Endothelial cell of umbilical vein (primary cell): ENCODE measurements around the gene SFMBT1. TPM values are rescaled to one million over a fixed set of nuclear protein-coding genes. Genes with fewer than 3 reads are reported as not detected.

Experiments used
- BruUV-seq: library from RNA; stranded (reverse); fragments of 400-500 nt; replicated peaks from 2 replicates; lab custom pipeline; 2021; lab: Mats Ljungman, UMichigan
- CTCF ChIA-PET: fragments of 300-600, 350-600 bp; sonication (Branson Sonifier 250); formaldehyde crosslinking; loops from one replicate; lab custom pipeline; 2021; ENCODE audit warnings: antibody characterized with exemption, inconsistent platforms; lab: Charles Lee
- POLR2A ChIA-PET: fragments of 300-600, 350-600 bp; sonication (Branson Sonifier 250); formaldehyde crosslinking; loops from one replicate; lab custom pipeline; 2021; ENCODE audit warnings: antibody characterized with exemption, inconsistent platforms; lab: Charles Lee
- DNase-seq: peaks from one replicate; pipeline ENCODE4 v3.0.0-alpha.2; 2011; ENCODE audit warnings: low read depth, low spot score
- FAIRE-seq: peaks from 2 replicates; lab custom pipeline; 2011; peaks lifted over from hg19 to GRCh38; lab: Jason Lieb, UNC
- H2AFZ ChIP-seq: 2 replicates; pipeline ENCODE4 v1.6.0; 2012; ENCODE audit warnings: low read depth, low read length, control low read depth, inconsistent platforms
- H3K27ac ChIP-seq: 2 replicates; pipeline ENCODE4 v1.5.1; 2011; ENCODE audit warnings: low read depth, mild to moderate bottlenecking, control low read depth, low read length, moderate library complexity; ENCODE audit not compliant: insufficient read depth
- H3K27me3 ChIP-seq, 2 experiments: 2 replicates each; pipeline versions ENCODE4 v1.6.0 to v1.6.1; 2011; ENCODE audit warnings: low read length in 2 of 2, mixed read lengths in 1 of 2; ENCODE audit not compliant: control insufficient read depth in 2 of 2, insufficient read depth in 2 of 2
- H3K36me3 ChIP-seq, 2 experiments: 2 replicates in 1 of 2; 3 replicates in 1 of 2; pipeline ENCODE4 v1.5.1; 2011; ENCODE audit warnings: low read length in 2 of 2, mild to moderate bottlenecking in 1 of 2, moderate library complexity in 1 of 2; ENCODE audit not compliant: control insufficient read depth in 2 of 2, insufficient read depth in 2 of 2; ENCODE audit errors: extremely low read depth in 1 of 2
- H3K4me1 ChIP-seq: 3 replicates; pipeline ENCODE4 v1.5.1; 2011; ENCODE audit warnings: mild to moderate bottlenecking, low read length; ENCODE audit not compliant: control insufficient read depth, insufficient read depth; ENCODE audit errors: extremely low read depth
- H3K4me2 ChIP-seq: 2 replicates; pipeline ENCODE4 v1.6.1; 2011; ENCODE audit warnings: low read length, control low read depth, mixed read lengths; ENCODE audit not compliant: insufficient read depth
- H3K4me3 ChIP-seq, 3 experiments: fragments of 200-600 bp in 1 of 3; sonication (generic), shearing (Covaris generic) in 1 of 3; replicated peaks in 1 of 3; 2 replicates each; pipeline ENCODE4 v1.5.1; 2011 to 2016; ENCODE audit warnings: control low read depth in 3 of 3, low read length in 3 of 3, mild to moderate bottlenecking in 2 of 3, inconsistent platforms in 1 of 3, low read depth in 1 of 3, moderate library complexity in 1 of 3; ENCODE audit not compliant: insufficient read depth in 1 of 3
- H3K79me2 ChIP-seq: 2 replicates; pipeline ENCODE4 v1.6.0; 2012; ENCODE audit warnings: low read length, inconsistent platforms; ENCODE audit not compliant: control insufficient read depth, insufficient read depth
- H3K9ac ChIP-seq: replicated peaks from 2 replicates; pipeline ENCODE3; 2011; ENCODE audit warnings: low read length, control low read depth; ENCODE audit not compliant: insufficient read depth; ENCODE audit errors: extremely low read depth
- H3K9me1 ChIP-seq: replicated peaks from 3 replicates; pipeline ENCODE4 v1.6.0; 2011; ENCODE audit warnings: mild to moderate bottlenecking, low read length; ENCODE audit not compliant: control insufficient read depth, insufficient read depth; ENCODE audit errors: extremely low read depth
- H3K9me3 ChIP-seq: replicated peaks from 2 replicates; pipeline ENCODE4 v1.5.1; 2012; ENCODE audit warnings: low read length, inconsistent platforms; ENCODE audit not compliant: control insufficient read depth, insufficient read depth
- H4K20me1 ChIP-seq: replicated peaks from 2 replicates; pipeline ENCODE3; 2011; ENCODE audit warnings: mild to moderate bottlenecking, low read length; ENCODE audit not compliant: control insufficient read depth, insufficient read depth; ENCODE audit errors: extremely low read depth
- EZH2 ChIP-seq: IDR thresholded peaks from 2 replicates; pipeline ENCODE4 v1.6.1; 2012; ENCODE audit warnings: borderline replicate concordance, low read depth, mild to moderate bottlenecking, moderate library complexity, low read length, inconsistent platforms; ENCODE audit not compliant: severe bottlenecking
- FOS ChIP-seq: IDR thresholded peaks from 2 replicates; pipeline ENCODE4 v1.6.1; 2011; ENCODE audit warnings: mild to moderate bottlenecking, low read length, moderate library complexity, borderline replicate concordance; ENCODE audit not compliant: insufficient read depth
- GATA2 ChIP-seq: IDR thresholded peaks from 2 replicates; pipeline ENCODE4 v1.7.0; 2011; ENCODE audit warnings: low read depth, mild to moderate bottlenecking, moderate library complexity, mixed read lengths, low read length; ENCODE audit not compliant: insufficient read length, insufficient read depth
- JUN ChIP-seq: IDR thresholded peaks from 2 replicates; pipeline ENCODE4 v1.6.1; 2011; ENCODE audit warnings: borderline replicate concordance, low read depth; ENCODE audit not compliant: insufficient read length, insufficient read depth
- MYC ChIP-seq: IDR thresholded peaks from one replicate; pipeline ENCODE4 v1.6.1; 2011; ENCODE audit warnings: mild to moderate bottlenecking, low read depth, low read length
- POLR2A ChIP-seq: IDR thresholded peaks from 2 replicates; pipeline ENCODE4 v1.6.1; 2012; ENCODE audit warnings: low read depth, mild to moderate bottlenecking, control low read depth, low read length
- POLR2AphosphoS5 ChIP-seq: IDR thresholded peaks from 2 replicates; pipeline ENCODE4 v1.6.1; 2012; ENCODE audit warnings: low read depth, mild to moderate bottlenecking, control low read depth, low read length, moderate library complexity; ENCODE audit not compliant: insufficient read depth
- dilution Hi-C: fragments of 300-500 bp; cut with MboI; formaldehyde crosslinking; loops from one replicate; pipeline ENCODE4 v1.15.0; 2019; ENCODE audit warnings: low sequenced_read_pairs; ENCODE audit not compliant: extremely low pct_ligation_motif_present
- intact Hi-C: fragments of 100-400 bp; cut with micrococcal nuclease; formaldehyde crosslinking; loops from one replicate; pipeline ENCODE4 v1.10.0; 2022
- polyA plus RNA-seq, 4 experiments: library from polyadenylated mRNA; depleted of rRNA in 3 of 4; stranded (reverse) in 3 of 4; unstranded in 1 of 4; fragments of >200 nt; gene quantifications; 2 replicates each; pipeline versions ENCODE4 v1.2.1 to v1.2.3, GENCODE V29; 2011 to 2012; ENCODE audit warnings: missing spikeins in 1 of 4
- total RNA-seq: library from RNA; stranded (reverse); gene quantifications from 2 replicates; pipeline ENCODE4 v1.2.3, GENCODE V29; 2021
- TF ChIP-seq, protein P1 (sequence below), 2 donors: IDR thresholded peaks; 1 replicate in 1 of 2; 2 replicates in 1 of 2; pipeline ENCODE4 v1.5.1; 2011; ENCODE audit warnings: low read length in 2 of 2, mild to moderate bottlenecking in 2 of 2, moderate library complexity in 2 of 2, control low read depth in 1 of 2, inconsistent platforms in 1 of 2, low read depth in 1 of 2; ENCODE audit not compliant: insufficient read depth in 1 of 2; ENCODE audit errors: extremely low read depth in 1 of 2
- TF ChIP-seq, protein P2 (sequence below): IDR thresholded peaks from 2 replicates; pipeline ENCODE4 v1.6.1; 2011; ENCODE audit not compliant: insufficient read depth, insufficient read length

Gene SFMBT1
- total and polyA plus RNA-seq, 2 donors (not counting 3 experiments of a cell fraction or from before 2014, with no cell fraction given) = 1.8 to 6.0 TPM

DNA sequence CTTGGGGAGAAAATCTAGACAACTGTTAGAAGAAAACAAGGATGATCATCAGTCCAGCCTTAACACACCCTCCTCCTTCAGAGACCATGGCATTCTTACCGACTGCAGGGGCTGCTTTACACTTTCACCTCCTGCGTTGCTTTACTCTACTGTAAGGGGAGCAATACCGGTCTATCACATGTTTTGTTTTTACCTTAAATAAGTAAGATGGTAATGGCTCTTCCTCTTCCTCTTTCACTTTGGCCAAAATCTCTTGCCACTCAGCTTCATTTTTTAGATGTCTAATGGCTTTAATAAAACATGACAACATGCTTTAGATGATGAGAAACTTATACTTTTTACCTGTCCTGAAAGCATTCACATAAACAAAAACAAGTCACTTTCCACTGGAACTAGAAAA is 115.1 kb downstream of the SFMBT1 start:
- intact Hi-C loops (no loop called here), dilution Hi-C loops (no loop called here)
- H3K79me2 ChIP-seq = no peaks in the 10 kb centered on the region
- no peaks in the 10 kb centered on the region for H3K4me1 ChIP-seq
- H2AFZ ChIP-seq = no peak overlapping the region
- no peaks in the 10 kb centered on the region for H3K27me3 ChIP-seq
- no peak overlapping the region for H3K4me3 ChIP-seq
- no TSS peak for BruUV-seq
- H3K9me1 ChIP-seq = no peaks in the 10 kb centered on the region
- CTCF ChIA-PET = interaction anchor here (1.1 to 2.1 kb wide), 2 partner anchors 9 to 40 kb away, joined by 3 to 9 read pairs; no protein-coding TSS in a partner anchor
- DNase-seq = no peak
- no peak overlapping the region for H3K9ac ChIP-seq
- no peak overlapping the region for H3K4me2 ChIP-seq
- no peak for FAIRE-seq
- POLR2A ChIA-PET = no interaction called here
- no peak overlapping the region for H3K27ac ChIP-seq
- H4K20me1 ChIP-seq = no peaks in the 10 kb centered on the region
- H3K9me3 ChIP-seq = no peaks in the 10 kb centered on the region
- H3K36me3 ChIP-seq = peaks cover 0 to 1% of the 10 kb centered on the region in 2 experiments
- TF ChIP-seq GATA2 (no peak), JUN (no peak)

DNA sequence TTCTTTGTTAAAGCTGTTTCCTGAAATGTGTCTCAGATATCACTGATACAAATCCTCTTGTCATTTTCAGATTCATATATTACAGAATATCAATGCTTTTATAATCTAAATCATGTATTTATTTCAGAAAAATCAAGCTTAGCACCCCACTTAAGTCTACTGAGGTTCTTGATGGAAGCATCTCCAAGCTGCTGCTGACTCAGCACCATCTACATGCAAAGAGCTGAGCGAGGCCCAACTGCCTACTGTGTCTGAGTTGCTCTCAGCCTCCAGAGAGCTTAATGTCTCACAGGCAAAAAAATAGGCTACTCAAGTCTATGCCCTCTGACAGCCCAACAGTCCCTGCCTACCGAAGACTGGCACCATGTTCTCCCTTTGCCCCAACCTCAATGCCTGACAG is 119.3 kb downstream of the SFMBT1 start:
- dilution Hi-C loops (no loop called here), intact Hi-C loops (no loop called here)
- POLR2A ChIA-PET = no interaction called here
- H3K4me2 ChIP-seq = no peak overlapping the region
- no peaks in the 10 kb centered on the region for H3K79me2 ChIP-seq
- H3K27ac ChIP-seq = no peak overlapping the region
- H3K27me3 ChIP-seq = no peaks in the 10 kb centered on the region
- no peaks in the 10 kb centered on the region for H4K20me1 ChIP-seq
- no peaks in the 10 kb centered on the region for H3K9me1 ChIP-seq
- no peak overlapping the region for H3K4me3 ChIP-seq
- TF ChIP-seq FOS (no peak), MYC (no peak), JUN (no peak), EZH2 (no peak), GATA2 (no peak), POLR2AphosphoS5 (no peak), POLR2A (no peak)
- TF ChIP-seq, protein P1, sequence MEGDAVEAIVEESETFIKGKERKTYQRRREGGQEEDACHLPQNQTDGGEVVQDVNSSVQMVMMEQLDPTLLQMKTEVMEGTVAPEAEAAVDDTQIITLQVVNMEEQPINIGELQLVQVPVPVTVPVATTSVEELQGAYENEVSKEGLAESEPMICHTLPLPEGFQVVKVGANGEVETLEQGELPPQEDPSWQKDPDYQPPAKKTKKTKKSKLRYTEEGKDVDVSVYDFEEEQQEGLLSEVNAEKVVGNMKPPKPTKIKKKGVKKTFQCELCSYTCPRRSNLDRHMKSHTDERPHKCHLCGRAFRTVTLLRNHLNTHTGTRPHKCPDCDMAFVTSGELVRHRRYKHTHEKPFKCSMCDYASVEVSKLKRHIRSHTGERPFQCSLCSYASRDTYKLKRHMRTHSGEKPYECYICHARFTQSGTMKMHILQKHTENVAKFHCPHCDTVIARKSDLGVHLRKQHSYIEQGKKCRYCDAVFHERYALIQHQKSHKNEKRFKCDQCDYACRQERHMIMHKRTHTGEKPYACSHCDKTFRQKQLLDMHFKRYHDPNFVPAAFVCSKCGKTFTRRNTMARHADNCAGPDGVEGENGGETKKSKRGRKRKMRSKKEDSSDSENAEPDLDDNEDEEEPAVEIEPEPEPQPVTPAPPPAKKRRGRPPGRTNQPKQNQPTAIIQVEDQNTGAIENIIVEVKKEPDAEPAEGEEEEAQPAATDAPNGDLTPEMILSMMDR (IDR thresholded peaks at IDR 0.05; ENCODE audit: extremely low read depth in 1 of 2, insufficient read depth in 1 of 2, low read depth in 1 of 2, low read length in 2 of 2) = no peak
- TF ChIP-seq, protein P2, sequence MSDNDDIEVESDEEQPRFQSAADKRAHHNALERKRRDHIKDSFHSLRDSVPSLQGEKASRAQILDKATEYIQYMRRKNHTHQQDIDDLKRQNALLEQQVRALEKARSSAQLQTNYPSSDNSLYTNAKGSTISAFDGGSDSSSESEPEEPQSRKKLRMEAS = no peak
- CTCF ChIA-PET = interaction anchor here (0.9 to 1.5 kb wide), 3 partner anchors 9 to 19 kb away, joined by 3 to 4 read pairs (median 3); no protein-coding TSS in a partner anchor
- H3K9ac ChIP-seq = no peak overlapping the region
- H3K36me3 ChIP-seq = peaks cover 0 to 3% of the 10 kb centered on the region in 2 experiments
- peaks cover 8% of the 10 kb centered on the region for H3K4me1 ChIP-seq
- FAIRE-seq (no peak), DNase-seq (no peak)
- no peak overlapping the region for H2AFZ ChIP-seq
- no peaks in the 10 kb centered on the region for H3K9me3 ChIP-seq
- no TSS peak for BruUV-seq
